GM12878 (cell line): ENCODE measurements around the gene TMEM255B. TPM values are rescaled to one million over a fixed set of nuclear protein-coding genes. Genes with fewer than 3 reads are reported as not detected.

Experiments
- ATAC-seq: fragments of 200-7000 bp; cut with Tn5 transposase; 3 replicates; pipeline ENCODE4 v1.9.1; 2020; ENCODE audit warnings: mild to moderate bottlenecking, moderate library complexity
- BruUV-seq: library from RNA; stranded (reverse); fragments of 400-500 nt; replicated peaks from 2 replicates; lab custom pipeline; 2021; lab: Mats Ljungman, UMichigan
- CTCF ChIA-PET: fragments of 300-600 bp; sonication (Branson Sonifier 250); formaldehyde crosslinking; extraction: SDS; loops from one replicate; lab custom pipeline; 2021; ENCODE audit warnings: inconsistent platforms; lab: Yijun Ruan, JAX
- POLR2A ChIA-PET: fragments of 350-600 bp; formaldehyde crosslinking; extraction: SDS; loops from one replicate; lab custom pipeline; 2021; ENCODE audit warnings: inconsistent platforms; lab: Charles Lee
- RAD21 ChIA-PET: fragments of 300-600 bp; sonication (Branson Sonifier 250); formaldehyde crosslinking; loops from one replicate; lab custom pipeline; 2023; ENCODE audit warnings: antibody characterized with exemption; ENCODE audit not compliant: unreplicated experiment; lab: Charles Lee
- SMC1A ChIA-PET: fragments of 300-600 bp; sonication (Branson Sonifier 250); formaldehyde crosslinking; loops from one replicate; lab custom pipeline; 2023; ENCODE audit not compliant: unreplicated experiment, uncharacterized antibody; lab: Charles Lee
- DNase-seq: peaks from one replicate; pipeline ENCODE4 v3.0.0-alpha.2; 2011; ENCODE audit warnings: low read depth, low spot score
- FAIRE-seq: peaks from 3 replicates; lab custom pipeline; 2011; peaks lifted over from hg19 to GRCh38; lab: Jason Lieb, UNC
- H2AFZ ChIP-seq: 2 replicates; pipeline ENCODE4 v1.6.0; 2011; ENCODE audit warnings: low read depth, low read length, control low read depth; ENCODE audit not compliant: control insufficient read depth
- H3K27ac ChIP-seq: 2 replicates; pipeline ENCODE4 v1.5.1; 2011; ENCODE audit warnings: control low read depth; ENCODE audit not compliant: control insufficient read depth, insufficient read depth
- H3K27me3 ChIP-seq, 2 experiments: replicated peaks in 1 of 2; 2 replicates each; pipeline versions ENCODE4 v1.6.0 to v1.6.1; 2011; ENCODE audit warnings: low read length in 1 of 2; ENCODE audit not compliant: control insufficient read depth in 2 of 2, insufficient read depth in 2 of 2
- H3K36me3 ChIP-seq, 2 experiments: 2 replicates each; pipeline ENCODE4 v1.5.1; 2011; ENCODE audit warnings: low read length in 1 of 2; ENCODE audit not compliant: control insufficient read depth in 2 of 2, insufficient read depth in 2 of 2
- H3K4me1 ChIP-seq: 2 replicates; pipeline ENCODE4 v1.6.1; 2011; ENCODE audit warnings: mild to moderate bottlenecking, low read length, moderate library complexity, mixed read lengths; ENCODE audit not compliant: control insufficient read depth, insufficient read depth
- H3K4me2 ChIP-seq: 2 replicates; pipeline ENCODE4 v1.6.0; 2011; ENCODE audit warnings: control low read depth; ENCODE audit not compliant: control insufficient read depth, insufficient read depth
- H3K4me3 ChIP-seq: fragments of 200-600 bp; sonication (generic); 2 replicates; pipeline ENCODE4 v1.5.1; 2016
- H3K79me2 ChIP-seq: 2 replicates; pipeline ENCODE4 v1.6.0; 2011; ENCODE audit warnings: low read length; ENCODE audit not compliant: control insufficient read depth, insufficient read depth
- H3K9ac ChIP-seq: 2 replicates; pipeline ENCODE4 v1.8.0; 2011; ENCODE audit warnings: low read length, control low read depth, mixed read lengths; ENCODE audit not compliant: control insufficient read depth, insufficient read depth
- H3K9me3 ChIP-seq: replicated peaks from 3 replicates; pipeline ENCODE4 v1.5.1; 2011; ENCODE audit warnings: mild to moderate bottlenecking, low read length; ENCODE audit not compliant: control insufficient read depth, insufficient read depth
- H4K20me1 ChIP-seq: 2 replicates; pipeline ENCODE4 v1.6.0; 2011; ENCODE audit not compliant: control insufficient read depth, insufficient read depth
- EZH2 ChIP-seq: IDR thresholded peaks from 2 replicates; pipeline ENCODE4 v1.6.1; 2012; ENCODE audit warnings: low read depth, mild to moderate bottlenecking, control low read depth, inconsistent platforms, low read length, borderline replicate concordance; ENCODE audit not compliant: control insufficient read depth
- FOXM1 ChIP-seq: IDR thresholded peaks from 2 replicates; pipeline ENCODE4 v1.6.1; 2012; ENCODE audit warnings: low read depth, mild to moderate bottlenecking, inconsistent platforms, low read length, moderate library complexity
- JUND ChIP-seq: IDR thresholded peaks from 2 replicates; pipeline ENCODE4 v1.6.1; 2012; ENCODE audit warnings: low read depth, mild to moderate bottlenecking, low read length, improper control_type of control experiment, moderate library complexity
- KDM1A ChIP-seq: fragments of 200-600 bp; sonication (generic); IDR thresholded peaks from 2 replicates; pipeline ENCODE4 v1.6.1; 2016; ENCODE audit warnings: borderline replicate concordance
- KLF5 ChIP-seq: fragments of 450-650 bp; IDR thresholded peaks from 2 replicates; pipeline ENCODE4 v1.6.1; 2014; ENCODE audit warnings: mild to moderate bottlenecking; ENCODE audit not compliant: partially characterized antibody
- PKNOX1 ChIP-seq: fragments of 450-650 bp; IDR thresholded peaks from 2 replicates; pipeline ENCODE4 v1.6.1; 2016; ENCODE audit warnings: mild to moderate bottlenecking
- POLR2AphosphoS5 ChIP-seq: IDR thresholded peaks from 2 replicates; pipeline ENCODE4 v1.6.1; 2011; ENCODE audit warnings: mild to moderate bottlenecking, low read length, inconsistent platforms
- RAD51 ChIP-seq: fragments of 450-650 bp; IDR thresholded peaks from 2 replicates; pipeline ENCODE4 v1.6.1; 2016; ENCODE audit warnings: moderate library complexity, mild to moderate bottlenecking, inconsistent platforms
- STAT3 ChIP-seq: IDR thresholded peaks from 2 replicates; pipeline ENCODE4 v1.6.1; 2011; ENCODE audit warnings: low read depth, low read length, improper control_type of control experiment
- ZNF217 ChIP-seq: fragments of 450-650 bp; IDR thresholded peaks from 2 replicates; pipeline ENCODE4 v1.6.1; 2017; ENCODE audit warnings: antibody characterized with exemption, mild to moderate bottlenecking
- WGBS: methylation state at CpG from one replicate; pipeline ENCODE4 v1.1.6; 2016; ENCODE audit warnings: low lambda C conversion rate; ENCODE audit not compliant: insufficient replicate concordance, insufficient coverage; ENCODE audit errors: missing lambda C conversion rate; 5-methylcytosine and 5-hydroxymethylcytosine counted together
- in situ Hi-C: fragments of 300-500 bp; cut with MboI; formaldehyde crosslinking; loops from 9 replicates; pipeline ENCODE4 v1.14.3; 2018; ENCODE audit warnings: mixed read lengths
- intact Hi-C: fragments of 100-400 bp; cut with micrococcal nuclease; formaldehyde crosslinking; loops from one replicate; pipeline ENCODE4 v1.14.2; 2022; ENCODE audit not compliant: unreplicated experiment
- polyA plus RNA-seq, 11 experiments: library from polyadenylated mRNA; depleted of rRNA in 4 of 11; unstranded in 6 of 11; stranded (reverse) in 5 of 11; fragments of >200 nt; fragmentation: Nextera tagmentation in 4 of 11; fragmentation: Illumina TruSeq in 1 of 11; extraction: Ambion mirVana in 4 of 11; extraction: Trizol in 1 of 11; gene quantifications; 1 replicate in 1 of 11; 2 replicates in 10 of 11; pipeline versions ENCODE4 v1.2.1 to v1.2.3, GENCODE V29; 2011 to 2016; ENCODE audit warnings: inconsistent platforms in 2 of 11, missing spikeins in 2 of 11, low read depth in 1 of 11
- total RNA-seq, 4 experiments: library from RNA; depleted of rRNA in 3 of 4; stranded (reverse); fragments of >200 nt in 3 of 4; fragmentation: Illumina TruSeq in 1 of 4; extraction: Trizol in 1 of 4; gene quantifications; 2 replicates each; pipeline versions ENCODE4 v1.2.1 to v1.2.3, GENCODE V29; 2013 to 2021
- TF ChIP-seq, protein P1 (sequence below): fragments of 450-650 bp; IDR thresholded peaks from 2 replicates; pipeline ENCODE4 v1.6.1; 2016; ENCODE audit warnings: mild to moderate bottlenecking
- TF ChIP-seq, protein P2 (sequence below): IDR thresholded peaks from 2 replicates; pipeline ENCODE4 v1.6.1; 2012; ENCODE audit warnings: low read depth, low read length, improper control_type of control experiment
- TF ChIP-seq, protein P3 (sequence below): fragments of 450-650 bp; IDR thresholded peaks from 2 replicates; pipeline ENCODE4 v1.6.1; 2018; ENCODE audit warnings: mild to moderate bottlenecking, low read depth, moderate library complexity; ENCODE audit not compliant: partially characterized antibody

Gene TMEM255B
- total and polyA plus RNA-seq, 10 of the 15 experiments (the other 5 are each of a cell fraction or from before 2014, with no cell fraction given), result 0.04 to 0.62 (median 0.13) TPM; not detected in 3

- TF ChIP-seq ZNF217, result no peak
- TF ChIP-seq, protein P1, sequence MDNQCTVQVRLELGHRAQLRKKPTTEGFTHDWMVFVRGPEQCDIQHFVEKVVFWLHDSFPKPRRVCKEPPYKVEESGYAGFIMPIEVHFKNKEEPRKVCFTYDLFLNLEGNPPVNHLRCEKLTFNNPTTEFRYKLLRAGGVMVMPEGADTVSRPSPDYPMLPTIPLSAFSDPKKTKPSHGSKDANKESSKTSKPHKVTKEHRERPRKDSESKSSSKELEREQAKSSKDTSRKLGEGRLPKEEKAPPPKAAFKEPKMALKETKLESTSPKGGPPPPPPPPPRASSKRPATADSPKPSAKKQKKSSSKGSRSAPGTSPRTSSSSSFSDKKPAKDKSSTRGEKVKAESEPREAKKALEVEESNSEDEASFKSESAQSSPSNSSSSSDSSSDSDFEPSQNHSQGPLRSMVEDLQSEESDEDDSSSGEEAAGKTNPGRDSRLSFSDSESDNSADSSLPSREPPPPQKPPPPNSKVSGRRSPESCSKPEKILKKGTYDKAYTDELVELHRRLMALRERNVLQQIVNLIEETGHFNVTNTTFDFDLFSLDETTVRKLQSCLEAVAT, result no peak
- TF ChIP-seq EZH2, result no peak
Observed at GRCh38 chr13:113723410-113724015, 35.5 kb upstream of the TMEM255B start (continued).

- WGBS, result 63% methylated on average over 29 of the region's 30 CpGs
- no peak overlapping the region for H3K9ac ChIP-seq
- no peaks in the 10 kb centered on the region for H3K27me3 ChIP-seq
- no peak for ATAC-seq
- H3K4me1 ChIP-seq, result no peaks in the 10 kb centered on the region
- no peaks in the 10 kb centered on the region for H4K20me1 ChIP-seq
- peak overlapping the region; percentile 74 for H3K4me2 ChIP-seq
- SMC1A ChIA-PET, result no interaction called here
- peak overlapping the region; percentile 45; the same call in 1 of the 2 replicates for H2AFZ ChIP-seq
- H3K4me3 ChIP-seq, result peak overlapping the region; percentile 61; the same call in 1 of the 2 replicates
- no peaks in the 10 kb centered on the region for H3K79me2 ChIP-seq
- CTCF ChIA-PET, result interaction anchor here (0.6 to 1.2 kb wide), 5 partner anchors 63 to 504 kb away, joined by 3 to 5 read pairs (median 4); no protein-coding TSS in a partner anchor
- in situ Hi-C loops (no loop called here), intact Hi-C loops (no loop called here)
- POLR2A ChIA-PET, result no interaction called here
- H3K36me3 ChIP-seq, result no peaks in the 10 kb centered on the region
- RAD21 ChIA-PET, result no interaction called here
- no TSS peak for BruUV-seq
- no peak for DNase-seq
- H3K27ac ChIP-seq, result no peak overlapping the region
- H3K9me3 ChIP-seq, result no peaks in the 10 kb centered on the region; the same call in 2 of the 3 replicates
- FAIRE-seq, result no peak
- TF ChIP-seq POLR2AphosphoS5 (no peak), RAD51 (no peak), JUND (no peak), KDM1A (no peak), EZH2 (no peak), STAT3 (no peak), FOXM1 (no peak), PKNOX1 (no peak), KLF5 (no peak)
- TF ChIP-seq, protein P2, sequence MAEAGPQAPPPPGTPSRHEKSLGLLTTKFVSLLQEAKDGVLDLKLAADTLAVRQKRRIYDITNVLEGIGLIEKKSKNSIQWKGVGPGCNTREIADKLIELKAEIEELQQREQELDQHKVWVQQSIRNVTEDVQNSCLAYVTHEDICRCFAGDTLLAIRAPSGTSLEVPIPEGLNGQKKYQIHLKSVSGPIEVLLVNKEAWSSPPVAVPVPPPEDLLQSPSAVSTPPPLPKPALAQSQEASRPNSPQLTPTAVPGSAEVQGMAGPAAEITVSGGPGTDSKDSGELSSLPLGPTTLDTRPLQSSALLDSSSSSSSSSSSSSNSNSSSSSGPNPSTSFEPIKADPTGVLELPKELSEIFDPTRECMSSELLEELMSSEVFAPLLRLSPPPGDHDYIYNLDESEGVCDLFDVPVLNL, result no peak
- TF ChIP-seq, protein P3, sequence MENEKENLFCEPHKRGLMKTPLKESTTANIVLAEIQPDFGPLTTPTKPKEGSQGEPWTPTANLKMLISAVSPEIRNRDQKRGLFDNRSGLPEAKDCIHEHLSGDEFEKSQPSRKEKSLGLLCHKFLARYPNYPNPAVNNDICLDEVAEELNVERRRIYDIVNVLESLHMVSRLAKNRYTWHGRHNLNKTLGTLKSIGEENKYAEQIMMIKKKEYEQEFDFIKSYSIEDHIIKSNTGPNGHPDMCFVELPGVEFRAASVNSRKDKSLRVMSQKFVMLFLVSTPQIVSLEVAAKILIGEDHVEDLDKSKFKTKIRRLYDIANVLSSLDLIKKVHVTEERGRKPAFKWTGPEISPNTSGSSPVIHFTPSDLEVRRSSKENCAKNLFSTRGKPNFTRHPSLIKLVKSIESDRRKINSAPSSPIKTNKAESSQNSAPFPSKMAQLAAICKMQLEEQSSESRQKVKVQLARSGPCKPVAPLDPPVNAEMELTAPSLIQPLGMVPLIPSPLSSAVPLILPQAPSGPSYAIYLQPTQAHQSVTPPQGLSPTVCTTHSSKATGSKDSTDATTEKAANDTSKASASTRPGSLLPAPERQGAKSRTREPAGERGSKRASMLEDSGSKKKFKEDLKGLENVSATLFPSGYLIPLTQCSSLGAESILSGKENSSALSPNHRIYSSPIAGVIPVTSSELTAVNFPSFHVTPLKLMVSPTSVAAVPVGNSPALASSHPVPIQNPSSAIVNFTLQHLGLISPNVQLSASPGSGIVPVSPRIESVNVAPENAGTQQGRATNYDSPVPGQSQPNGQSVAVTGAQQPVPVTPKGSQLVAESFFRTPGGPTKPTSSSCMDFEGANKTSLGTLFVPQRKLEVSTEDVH, result no peak
Observed at GRCh38 chr13:113724016-113724758, 34.8 kb upstream of the TMEM255B start.
